ENCODE results near the gene KREMEN2.

GRCh38 chr16:3008690-3009037, 44.6 kb downstream of the KREMEN2 start:
- TF ChIP-seq EP300 (IDR thresholded peaks at IDR 0.05; ENCODE audit: borderline replicate concordance): no peak
- TF ChIP-seq TAF1 (IDR thresholded peaks at IDR 0.05; ENCODE audit: low read depth): no peak
- no peak for TF ChIP-seq FOXM1 (IDR thresholded peaks at IDR 0.05; ENCODE audit: borderline replicate concordance, low read depth)
- TF ChIP-seq REST (IDR thresholded peaks at IDR 0.05; ENCODE audit: low read depth): no peak
